ENCODE results near the gene GTPBP1.

Gene GTPBP1

DNA sequence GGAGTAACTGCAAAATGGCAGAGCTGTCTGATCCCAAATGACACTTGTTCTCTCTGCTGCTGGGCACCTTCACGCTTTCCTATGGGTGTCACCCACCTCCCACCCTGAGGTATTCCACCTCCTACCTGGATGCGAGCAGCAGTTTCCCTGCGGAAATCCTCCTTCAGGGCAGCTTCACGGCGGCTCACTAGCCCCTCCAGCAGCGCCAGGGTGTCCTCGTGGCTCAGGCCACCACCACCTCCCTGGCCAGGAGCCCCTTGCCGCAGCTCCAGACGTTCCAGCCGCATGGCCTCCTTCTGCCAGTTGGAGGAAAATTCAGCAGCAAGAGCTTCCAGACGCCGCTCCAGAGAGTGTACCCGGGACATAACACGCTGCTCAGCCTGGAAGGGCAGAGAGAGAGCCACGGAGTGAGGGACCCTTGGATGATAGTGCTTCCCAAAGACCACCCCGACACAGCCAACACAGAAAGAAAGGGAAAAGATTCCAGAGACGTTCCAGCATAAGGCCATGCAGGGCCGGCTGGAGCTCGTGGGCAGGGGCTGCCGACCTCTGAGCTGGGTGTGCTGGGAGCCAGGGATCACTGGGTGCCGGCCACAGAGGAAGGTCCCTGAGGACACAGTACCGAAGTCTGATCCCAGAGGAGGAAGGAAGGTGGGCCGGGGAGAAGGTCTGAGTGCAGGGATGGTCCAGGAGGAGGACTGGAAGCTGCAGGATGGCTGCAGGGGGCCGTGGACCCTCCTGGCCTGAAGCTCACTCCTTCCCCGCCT lies 36.6 kb downstream of the GTPBP1 start:
- DNase-seq, result no peak

DNA sequence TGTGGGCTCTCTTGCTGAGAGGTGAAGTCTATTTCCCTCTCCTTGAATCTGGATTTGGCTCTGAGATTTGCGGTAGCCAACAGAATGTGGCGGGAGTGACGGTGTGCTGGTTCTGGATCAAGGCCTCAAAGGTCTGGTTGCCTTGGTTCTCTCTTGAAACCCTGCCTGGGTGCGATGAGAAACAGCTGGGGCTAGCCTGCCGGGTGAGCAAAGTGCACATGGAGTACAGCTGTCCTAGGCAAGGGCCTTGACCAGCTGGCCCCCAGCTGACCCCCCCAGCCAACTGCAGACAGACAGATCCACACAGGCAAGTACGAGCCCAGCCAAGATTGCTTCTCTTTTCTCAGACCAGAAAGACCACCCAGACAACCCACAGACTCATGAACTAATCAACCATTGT lies 39.2 kb downstream of the GTPBP1 start:
- no peak for DNase-seq

DNA sequence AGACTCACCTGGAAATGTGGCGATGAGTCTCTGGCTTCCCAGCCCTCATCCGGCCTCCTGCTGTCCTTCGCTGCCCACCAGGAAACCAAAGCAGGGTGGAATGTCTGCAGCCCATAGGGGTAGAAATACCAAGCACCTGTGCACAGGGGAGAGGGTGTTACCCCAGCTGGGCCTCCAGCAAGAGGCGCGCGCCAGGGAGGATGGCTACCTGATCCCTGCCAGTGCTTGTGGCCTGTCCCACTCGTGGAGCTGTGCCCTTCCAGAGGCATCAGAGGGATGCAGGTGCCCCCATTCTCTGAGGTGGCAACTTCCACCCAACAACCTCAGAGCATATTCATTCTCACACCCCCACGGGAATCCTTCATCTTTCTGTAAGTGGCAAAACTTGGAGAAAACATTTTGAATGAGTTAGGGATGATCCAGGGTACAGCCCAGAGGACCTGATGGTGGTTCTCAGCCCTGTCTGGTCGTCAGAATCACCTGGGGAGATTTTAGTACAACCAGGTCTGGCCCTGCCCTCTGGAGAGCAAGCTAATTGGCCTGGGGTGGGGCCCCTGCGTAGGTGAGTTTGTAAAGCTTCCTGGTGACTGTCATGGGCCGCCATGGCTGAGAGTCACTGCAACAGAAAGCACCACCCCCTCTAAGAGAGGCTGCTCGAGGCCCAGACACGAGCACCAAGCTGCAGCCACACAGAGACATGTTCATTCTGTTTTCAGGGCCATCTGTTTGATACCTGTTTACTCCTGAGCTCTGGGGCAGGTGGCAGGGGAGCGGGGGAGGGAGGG lies 40.1 kb downstream of the GTPBP1 start:
- DNase-seq, result no peak

DNA sequence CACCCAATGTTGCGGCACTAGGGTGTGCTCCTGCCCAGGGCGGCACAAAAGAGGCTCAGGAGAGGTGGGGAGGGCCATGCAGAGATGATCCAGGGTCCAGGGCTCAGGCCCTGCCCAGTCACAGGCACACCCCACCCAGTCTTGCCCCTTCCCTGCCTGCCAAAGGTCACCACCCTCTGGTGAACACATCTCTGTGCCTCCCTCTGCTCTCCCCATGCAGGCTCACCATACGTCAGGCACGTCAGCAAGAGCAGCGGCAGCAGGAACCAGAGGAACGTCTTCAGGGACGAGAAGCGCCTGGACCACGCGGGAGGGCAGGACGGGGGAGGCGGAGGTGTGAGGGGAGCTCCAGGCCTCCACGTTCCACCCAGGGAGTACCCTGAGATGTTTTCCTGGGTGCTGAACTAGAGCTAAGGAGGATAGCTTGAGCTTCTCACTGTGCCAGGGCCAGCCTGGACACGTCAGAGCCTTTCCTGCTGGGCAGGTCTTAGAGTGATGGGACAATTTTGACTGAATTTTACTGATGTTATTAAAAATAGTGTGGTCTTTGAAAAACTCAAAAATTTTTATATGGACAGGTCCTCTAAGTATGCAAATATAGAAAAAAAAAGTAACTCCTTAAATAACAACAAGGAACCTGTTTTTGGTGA lies 42.9 kb downstream of the GTPBP1 start:
- DNase-seq, result no peak

DNA sequence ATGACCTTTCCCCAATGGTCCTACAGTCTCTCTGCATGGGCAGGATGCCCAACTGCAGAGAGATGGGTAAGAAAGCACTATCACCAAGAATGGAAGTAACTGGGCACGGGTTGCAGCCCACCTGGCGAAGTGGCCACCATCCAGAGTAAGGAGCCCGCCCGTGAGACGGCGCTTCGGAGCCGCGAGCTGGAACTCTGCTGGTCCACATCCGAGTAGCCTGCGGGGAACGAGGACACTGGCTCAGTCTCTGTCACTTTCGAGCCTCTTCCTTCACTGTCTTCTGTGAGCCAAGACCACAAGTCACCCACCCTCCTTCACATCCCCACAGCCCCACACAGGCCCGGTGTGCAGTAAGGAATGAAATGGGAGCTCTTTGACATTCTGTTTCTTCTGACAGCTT lies 44.4 kb downstream of the GTPBP1 start:
- no peak for DNase-seq

DNA sequence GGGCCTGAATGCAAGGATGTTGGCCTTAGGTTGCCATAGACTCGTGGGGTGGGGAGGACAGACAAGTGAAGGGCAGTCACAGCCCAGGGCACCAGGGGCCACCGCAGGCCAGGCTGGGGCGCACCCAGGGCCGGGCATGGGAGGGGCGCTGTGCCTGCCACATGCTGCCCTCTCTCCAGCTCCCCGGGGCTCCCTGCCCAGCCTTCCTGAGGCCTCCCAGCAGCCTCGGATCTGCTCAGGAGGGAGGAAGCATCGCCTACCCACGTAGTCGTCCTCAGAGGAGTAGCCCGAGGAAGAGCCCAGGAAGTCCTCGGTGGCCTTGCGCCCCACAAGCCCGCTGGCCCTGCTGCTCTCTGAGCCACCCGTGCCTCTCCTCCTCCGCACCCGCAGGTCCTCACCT lies 44.9 kb downstream of the GTPBP1 start:
- DNase-seq, result no peak

DNA sequence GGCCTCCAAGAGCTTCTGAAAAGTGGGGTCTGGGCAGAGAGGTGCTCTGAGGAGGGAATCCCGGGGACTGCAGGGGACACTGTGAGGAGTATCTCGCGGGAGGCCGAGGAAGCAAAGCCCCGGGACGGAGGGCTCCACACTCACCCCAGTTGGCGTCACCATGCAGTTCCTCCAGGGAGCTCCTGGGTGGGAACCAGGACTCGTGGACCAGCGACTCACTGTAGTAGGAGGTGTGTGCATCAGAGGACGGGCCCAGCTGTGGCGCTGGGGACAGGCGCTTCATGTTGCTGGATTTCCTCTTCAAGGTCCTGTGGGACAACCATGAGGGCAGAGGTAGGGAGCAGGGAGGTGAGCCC lies 45.3 kb downstream of the GTPBP1 start:
- no peak for DNase-seq

DNA sequence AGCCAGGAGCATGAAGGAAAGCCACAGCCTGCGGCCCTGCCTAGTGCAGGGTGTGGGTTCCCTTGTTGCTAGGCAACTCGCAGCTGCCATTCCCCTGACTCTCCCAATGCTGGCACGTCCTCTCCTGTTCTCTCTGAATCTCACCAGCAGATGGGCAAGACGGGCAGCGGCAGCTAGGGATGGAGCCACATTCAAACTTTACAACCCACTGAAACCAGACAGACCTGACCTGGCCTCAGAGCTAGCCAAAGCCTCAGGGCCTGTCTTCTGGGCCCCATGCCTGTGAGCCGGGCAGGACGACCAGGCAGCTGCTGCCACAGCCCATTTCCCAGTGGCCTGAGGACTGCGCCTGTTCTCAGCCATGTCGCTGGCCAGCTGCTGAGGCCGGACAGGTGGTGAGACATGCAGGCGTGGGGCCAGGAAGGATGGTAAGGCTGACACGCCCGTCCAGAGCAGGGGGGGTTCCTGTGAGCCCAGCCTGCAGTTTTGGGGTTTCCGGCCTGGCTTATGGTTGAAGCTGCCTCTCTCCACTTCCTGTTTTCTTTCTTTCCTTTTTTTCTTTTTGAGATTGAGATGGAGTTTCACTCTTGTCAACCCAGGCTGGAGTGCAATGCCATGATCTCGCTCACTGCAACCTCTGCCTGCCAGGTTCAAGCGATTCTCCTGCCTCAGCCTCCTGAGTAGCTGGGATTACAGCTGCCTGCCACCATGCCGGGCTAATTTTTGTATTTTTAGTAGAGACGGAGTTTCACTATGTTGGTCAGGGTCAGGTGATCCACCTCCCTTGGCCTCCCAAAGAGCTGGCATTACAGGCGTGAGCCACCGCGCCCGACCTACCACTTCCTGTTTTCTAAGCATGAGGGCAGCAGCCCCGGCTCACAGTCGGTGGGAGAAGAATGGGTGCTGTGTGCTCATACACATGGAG lies 45.9 kb downstream of the GTPBP1 start:
- DNase-seq, result peak; percentile 89

DNA sequence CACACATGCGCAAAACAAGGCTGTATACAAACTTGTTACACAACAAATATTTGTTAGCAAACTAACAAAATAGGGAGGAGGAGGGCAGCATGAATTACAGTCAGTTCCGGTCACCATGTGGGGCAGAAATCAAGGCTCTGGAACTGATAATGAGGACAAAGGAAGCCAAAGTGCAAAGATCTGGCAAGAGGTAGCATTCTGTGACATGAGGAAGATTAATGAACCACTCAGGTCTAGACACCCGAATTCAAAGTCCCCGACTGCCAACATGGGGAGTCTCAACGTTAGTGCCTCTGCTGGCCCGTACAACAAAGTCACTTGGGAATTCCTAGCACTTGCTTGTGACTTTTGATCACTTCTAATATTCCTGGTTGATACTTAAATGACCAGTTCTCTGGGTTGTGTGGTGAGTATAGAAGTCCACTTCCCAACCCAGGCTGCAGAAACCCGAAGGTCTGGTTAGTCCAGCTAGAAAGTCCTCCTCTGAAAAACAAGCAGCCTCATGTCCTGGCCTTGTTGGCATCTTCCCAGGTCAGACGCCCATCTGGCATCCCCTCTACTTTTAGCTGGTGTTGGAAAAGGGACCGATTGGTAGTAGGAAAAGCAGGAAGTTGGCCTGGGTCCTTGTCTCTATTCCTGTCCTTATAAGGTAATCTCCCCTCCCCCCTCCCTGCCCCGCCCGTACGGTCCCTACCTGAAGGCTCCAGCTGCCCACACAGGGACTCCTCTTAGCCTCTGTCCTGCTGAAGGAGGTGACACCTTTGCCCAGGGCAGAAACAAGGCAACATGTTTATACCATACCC lies 48.4 kb downstream of the GTPBP1 start:
- DNase-seq, result peak; percentile 71

DNA sequence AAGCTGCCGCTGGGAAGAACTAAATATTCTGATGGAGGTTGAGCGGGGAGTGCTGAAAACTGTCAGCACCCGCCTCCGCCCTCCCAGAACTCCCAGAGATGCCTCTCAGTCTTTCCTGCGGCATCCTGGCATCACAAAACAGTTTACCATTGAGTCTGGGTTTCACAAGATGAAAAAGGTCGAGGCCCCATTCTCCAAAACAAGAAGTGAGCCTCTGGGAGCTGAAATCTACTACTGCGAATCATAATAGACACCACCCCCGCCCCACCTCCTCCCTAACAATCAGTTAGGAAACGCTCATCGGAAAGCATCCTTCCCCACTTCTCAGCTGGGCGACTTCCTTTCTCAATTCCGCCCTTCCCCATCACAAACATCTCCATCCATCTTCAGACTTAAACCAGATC lies 49.0 kb downstream of the GTPBP1 start:
- peak; percentile 73 for DNase-seq

DNA sequence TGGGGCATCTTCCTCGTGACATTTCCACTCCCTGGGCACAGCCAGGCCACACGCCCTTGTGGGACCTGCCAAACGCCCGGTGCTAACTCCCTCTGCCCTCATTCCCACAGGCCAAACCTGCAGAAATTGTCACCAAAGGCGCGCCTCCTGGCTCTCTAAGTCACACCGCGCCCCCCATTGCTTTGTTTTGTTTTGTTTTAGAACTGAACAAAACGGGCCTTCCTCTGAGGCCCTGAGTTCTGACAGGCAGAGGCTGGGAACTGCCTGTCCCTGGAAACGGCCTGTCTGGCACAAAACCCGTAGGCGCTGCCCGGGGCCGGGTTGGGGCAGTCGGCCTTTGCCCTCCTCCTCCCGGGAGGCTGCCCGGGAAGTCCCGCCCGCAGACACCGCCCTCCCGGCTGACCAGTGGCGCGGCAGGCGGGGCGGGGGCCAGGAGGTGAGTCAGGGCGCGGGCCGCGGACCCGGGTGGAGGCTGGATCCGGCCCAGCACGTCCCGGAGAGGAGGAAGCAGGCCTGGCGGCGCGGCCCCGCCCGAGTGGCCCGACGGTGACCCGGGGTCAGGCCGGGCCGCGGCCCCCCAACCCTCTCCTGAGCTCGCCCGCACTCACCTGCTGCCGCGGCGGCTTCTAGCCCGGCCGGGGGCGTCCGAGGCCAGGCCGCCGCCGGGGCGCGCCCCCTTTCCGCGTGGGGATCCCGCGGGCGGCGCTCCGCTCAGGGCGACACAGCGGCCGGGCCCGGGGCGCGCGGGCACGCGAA lies 49.6 kb downstream of the GTPBP1 start:
- peak; percentile 86 for DNase-seq

DNA sequence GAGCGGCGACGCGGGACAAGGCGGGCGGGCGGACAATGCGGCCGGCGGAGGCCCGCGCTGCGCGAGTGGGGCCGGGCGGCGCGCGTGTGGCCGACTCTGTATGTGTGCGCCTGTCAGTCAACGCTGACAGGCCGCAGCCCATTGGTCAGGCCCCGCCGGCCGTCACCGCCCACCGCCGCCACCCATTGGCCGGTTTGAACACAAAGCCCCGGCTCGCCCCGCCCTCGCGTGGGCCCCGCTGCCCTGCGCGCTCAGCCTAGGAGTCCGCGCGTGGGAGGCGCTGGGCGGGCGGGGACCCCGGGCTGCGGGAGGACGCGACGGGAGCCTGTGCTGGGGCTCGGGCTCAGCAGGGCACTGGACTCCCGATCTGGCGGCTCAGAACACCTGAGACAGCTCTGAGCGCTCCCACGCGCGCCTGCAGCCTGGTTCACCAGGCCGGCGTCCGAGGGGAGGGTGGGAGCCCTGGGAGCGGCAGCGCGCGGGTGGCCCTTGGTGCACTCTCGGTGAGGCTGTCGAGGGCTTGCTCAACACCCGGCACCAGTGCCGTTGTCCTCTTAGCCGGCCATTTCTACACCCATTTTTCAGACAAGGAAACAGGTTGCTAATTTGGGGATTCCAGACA lies 50.3 kb downstream of the GTPBP1 start, which contains the start of gene SUN2:
Gene SUN2 (minus strand): TSS at position 88 of the 622 bp plus-strand sequence. CDS start 3,370 bp downstream, outside the sequence.
- peak; percentile 98 for DNase-seq

DNA sequence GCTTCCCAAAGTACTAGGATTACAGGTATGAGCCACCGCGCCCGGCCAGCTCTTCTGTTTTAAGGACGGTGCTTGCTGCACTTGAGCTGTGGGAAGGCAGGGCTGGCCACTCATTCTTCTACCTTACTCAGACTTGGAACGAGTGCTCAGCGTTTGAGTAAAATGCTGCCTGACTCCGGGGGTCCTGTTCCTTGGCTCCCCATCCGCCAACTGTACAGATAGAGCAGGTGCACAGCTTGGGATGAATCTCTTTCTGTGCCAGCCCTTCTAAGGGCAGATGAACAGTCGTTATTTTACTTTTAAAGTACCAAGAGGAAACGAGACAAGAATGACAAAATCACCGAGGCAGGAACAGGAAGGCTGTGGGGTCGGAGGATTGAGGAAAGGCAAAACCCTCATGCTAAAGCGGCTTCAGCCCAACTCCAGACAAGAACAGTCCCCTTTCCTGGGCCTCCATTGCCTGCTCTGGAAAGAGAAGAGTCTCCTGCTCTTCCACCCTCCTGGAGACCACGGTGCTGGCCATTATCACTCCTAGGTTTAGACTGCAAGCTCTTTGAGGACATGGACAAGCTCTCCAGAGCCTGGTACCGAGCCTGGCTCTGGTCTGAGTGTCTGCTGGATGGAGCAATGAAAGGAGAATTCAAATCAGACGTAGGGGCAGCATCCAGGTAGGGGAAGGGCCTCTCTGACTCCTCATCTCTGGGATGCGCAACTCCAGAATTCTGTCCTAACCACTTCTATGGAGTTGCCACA lies 51.1 kb downstream of the GTPBP1 start:
- DNase-seq, result peak; percentile 72

DNA sequence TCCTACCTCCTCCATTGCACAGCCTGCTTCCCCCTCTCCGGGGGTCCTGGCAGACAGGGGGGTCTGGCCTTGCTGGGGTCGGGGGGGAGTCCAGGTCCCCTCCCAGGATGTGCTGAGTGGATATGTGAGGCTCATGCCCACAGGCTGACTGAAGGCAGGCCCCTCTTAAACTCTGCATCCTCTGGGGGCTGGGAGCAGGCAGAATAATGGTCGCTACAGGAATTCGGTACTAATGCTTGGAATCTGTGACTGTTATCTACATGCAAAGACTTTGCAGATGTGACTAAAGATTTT lies 51.7 kb downstream of the GTPBP1 start:
- DNase-seq, result no peak

DNA sequence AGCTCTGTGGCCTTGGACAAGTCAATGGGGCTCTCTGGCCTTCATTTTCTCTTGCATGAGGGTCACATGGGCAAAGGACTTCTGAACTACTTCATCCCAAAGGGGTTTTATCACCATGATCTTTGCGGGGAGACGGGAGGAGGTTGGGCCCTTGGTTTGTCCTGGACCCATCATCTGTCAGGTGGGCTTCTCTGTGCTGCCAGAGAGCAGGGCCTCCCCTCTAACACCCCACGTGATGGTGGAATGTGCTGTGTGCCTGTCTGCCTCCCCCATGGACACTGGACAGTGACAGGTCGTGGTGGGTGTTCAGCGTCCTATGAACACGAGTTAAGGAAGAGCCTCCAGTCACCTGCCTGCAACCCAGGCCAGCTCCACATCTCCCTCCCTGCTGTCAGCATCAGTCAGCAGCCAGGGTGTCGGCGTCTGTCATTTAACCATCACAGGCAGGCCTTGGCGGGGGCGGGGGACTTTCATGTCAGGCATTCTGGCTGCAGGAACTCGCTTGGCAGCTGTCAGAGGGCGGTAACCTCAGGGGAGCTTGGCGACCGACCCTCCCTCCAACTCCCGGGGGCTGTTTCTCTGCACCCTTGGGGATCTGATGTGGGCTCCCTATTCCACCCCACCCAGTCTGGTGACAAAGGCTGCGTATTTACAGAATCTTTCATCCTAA lies 52.7 kb downstream of the GTPBP1 start:
- DNase-seq, result peak; percentile 89

DNA sequence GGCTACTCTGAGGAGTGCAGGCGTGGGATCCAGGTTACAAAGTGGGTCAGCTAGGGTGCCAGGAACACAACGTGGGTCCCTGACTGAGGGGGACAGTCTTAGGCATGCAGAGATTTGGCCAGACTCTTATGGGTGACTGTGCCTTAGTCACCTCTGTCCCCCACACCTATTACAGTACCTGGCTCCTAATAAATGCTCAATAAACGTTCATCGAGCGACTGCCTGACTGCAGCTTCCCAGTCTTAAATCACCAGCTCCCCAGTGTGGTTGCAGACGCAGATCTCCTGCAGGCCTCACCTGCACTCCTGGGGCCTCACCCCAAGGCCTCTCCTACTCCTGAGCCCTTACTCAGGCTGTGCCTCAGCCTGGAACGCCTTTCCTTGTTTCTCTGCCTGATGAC lies 53.3 kb downstream of the GTPBP1 start:
- no peak for DNase-seq

DNA sequence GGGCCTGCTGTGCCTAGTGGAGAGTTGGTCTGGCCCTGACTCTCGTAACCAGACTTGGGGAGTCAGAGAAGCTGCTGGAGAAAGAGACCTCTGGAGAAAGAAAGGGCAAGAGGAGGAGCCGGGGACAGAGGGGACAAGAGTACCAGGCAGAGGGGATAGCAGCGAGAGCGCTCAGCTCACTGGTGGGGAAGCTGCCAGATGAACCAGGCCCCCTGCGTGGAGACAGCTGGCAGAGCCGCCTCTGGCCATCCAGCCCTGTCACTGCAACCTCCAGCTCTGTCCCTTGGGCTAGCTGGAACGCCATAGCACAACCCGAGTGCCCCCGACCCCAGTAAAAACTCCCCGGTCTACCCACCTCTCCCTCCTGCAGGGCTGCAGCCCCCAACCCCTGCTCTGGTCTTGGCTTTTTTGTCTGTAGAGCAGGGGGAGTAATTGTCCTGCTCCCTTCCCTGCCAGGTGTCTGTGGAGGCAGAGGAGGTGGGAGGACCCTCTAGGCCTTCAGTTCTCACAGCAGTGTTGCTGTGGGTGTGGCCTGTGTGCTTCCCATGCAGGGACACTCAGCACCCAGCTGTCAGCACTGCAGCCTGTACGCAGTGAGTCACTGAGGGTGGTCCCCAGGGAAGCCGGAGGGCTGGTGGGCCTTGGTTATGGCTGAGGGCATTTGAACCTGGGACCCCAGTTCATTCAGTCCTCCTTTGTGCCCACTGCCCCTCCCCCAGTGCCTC lies 54.9 kb downstream of the GTPBP1 start:
- DNase-seq, result no peak
